HG03469 (cell line): ENCODE measurements around the gene ENOX1.

Experiments used
- ATAC-seq: cut with Tn5 transposase; IDR thresholded peaks from one replicate; pipeline ENCODE4 v1.9.1; 2021; ENCODE audit warnings: mild to moderate bottlenecking, moderate library complexity, moderate number of reproducible peaks; ENCODE audit not compliant: unreplicated experiment

ENOX1 gene

DNA sequence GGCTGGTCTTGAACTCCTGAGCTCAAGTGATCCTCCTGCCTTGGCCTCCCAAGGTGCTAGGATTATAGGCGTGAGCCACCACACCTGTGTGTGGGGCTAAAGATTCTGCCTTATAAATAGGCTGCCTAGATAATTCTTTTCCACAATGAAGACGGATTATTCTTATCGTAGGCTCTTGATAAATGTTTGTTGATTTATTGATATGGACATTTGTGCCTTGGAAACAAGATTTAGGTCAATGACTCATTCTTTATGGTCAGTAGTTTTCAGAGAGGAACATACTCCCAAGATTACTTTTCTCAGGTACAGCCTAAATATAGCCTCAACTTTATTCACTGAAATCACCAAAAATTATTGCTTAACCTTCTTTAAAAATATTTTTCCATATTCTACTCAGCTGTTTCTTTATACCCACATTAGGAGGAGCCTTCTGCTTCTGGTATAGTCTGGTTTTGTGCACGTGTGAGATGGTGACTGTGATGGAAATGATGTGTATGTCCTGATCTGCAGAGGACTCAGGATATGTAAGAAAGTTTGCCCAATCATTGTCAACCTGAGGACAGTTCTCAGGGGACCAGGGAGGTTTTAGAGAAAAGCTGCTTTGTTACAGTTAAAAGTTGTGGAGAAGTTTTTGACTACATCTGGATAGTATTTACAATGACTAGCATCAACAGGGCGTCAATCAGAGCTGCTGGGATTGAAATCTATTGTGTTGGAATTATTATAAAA, 554.5 kb downstream of the ENOX1 start:
- no peak for ATAC-seq

DNA sequence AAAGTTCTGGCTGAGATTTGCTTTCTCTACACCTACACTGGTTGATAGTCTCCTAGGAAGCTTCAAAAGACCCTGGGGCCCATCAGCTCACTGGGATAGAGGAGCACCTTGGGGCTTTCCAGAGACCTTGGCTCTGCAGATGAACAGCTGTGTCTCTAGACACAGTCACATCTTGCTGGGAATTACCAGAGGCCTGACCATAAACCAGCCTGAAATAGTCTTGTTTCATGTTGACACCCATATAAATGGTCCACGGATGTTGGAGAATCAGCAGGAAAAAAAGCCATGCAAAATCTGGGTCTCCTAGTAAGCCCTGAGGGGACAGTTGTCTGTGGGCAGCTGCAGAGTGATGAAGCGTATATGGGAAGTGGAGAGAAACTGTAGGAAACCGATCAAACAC, 555.8 kb downstream of the ENOX1 start:
- ATAC-seq: no peak

- no peak for ATAC-seq
These were observed 557.3 kb downstream of the ENOX1 start for GRCh38 chr13:43229506-43229905.

DNA sequence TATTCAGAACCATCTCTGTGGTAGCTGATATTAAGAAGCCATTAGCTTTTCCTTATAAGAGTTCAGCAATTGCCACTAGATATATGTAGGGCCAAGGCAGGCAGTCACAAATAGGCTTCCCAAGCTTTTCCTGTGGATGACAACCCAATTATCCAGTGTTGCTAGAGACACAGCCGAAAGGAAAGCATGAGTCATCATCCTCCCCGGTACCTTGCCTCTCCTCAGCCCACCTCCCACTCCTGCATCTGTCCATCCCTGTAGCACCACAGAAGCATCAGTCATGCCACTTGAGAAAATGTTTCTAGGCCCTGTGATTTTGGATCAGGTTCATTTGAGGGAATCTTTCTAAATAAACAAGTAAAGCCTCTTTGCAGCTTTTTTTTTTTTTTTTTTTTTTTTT, 559.1 kb downstream of the ENOX1 start:
- no peak for ATAC-seq

GRCh38 chr13:43223216-43223615, 563.6 kb downstream of the ENOX1 start:
- no peak for ATAC-seq

- no peak for ATAC-seq
These were observed 564.7 kb downstream of the ENOX1 start for GRCh38 chr13:43222086-43222485.

DNA sequence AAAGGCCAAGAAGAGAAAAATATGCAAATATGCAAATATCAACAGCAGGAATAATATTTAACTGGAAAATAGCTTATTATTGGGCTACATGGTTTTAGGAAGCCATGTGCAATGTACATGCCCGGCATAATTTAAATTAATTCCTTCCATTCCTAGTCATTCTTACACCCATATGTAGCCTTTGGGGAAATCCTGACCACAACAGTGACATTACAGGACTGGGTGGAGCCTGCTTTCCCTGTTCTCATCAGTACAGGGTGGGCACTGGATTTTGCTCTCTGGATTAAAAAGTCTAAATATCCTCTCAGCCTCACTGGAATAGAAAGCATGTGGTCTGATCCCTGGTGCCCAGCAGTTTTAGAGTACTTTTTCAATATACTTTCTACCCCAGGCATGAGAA, 565.2 kb downstream of the ENOX1 start:
- ATAC-seq: no peak

GRCh38 chr13:43220873-43221595, 565.7 kb downstream of the ENOX1 start:
- no peak for ATAC-seq

DNA sequence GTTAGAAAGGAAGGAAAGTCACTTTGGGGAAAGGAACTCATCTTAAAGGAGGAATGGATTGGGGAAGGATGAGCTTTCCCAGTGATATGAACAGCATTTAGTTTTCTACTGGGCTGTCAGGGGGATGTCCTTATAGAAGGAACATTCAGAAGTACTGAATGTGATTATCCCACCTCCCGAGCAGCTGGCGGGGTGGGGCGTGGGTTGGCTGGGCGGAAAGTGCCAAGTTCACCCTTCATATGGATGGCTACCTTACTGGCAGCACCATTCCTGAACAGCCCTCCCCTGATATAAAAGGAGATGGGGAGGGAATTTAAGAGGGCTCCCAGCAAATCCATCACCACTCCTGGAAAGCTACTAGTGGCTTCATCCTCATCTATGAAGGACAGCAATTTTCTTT, 572.6 kb downstream of the ENOX1 start:
- no peak for ATAC-seq

DNA sequence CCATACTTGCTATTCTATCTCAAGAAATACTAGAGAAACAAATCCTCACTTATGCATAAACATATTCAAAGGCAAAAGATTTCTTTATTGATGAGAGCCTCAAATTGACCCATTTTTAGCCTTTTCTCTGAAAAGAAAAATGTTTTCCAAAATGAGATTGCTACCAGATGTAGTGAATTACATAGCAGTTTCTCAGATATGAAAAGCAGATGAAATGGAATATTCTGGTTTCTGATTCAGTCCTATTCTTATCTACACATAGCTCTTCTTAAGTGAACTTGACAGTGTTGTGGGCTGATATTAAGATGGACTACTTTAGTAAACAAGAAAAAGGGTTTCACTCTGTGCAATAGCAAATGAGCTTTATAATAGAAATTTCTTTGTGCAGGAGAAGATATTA, 579.9 kb downstream of the ENOX1 start:
- no peak for ATAC-seq

DNA sequence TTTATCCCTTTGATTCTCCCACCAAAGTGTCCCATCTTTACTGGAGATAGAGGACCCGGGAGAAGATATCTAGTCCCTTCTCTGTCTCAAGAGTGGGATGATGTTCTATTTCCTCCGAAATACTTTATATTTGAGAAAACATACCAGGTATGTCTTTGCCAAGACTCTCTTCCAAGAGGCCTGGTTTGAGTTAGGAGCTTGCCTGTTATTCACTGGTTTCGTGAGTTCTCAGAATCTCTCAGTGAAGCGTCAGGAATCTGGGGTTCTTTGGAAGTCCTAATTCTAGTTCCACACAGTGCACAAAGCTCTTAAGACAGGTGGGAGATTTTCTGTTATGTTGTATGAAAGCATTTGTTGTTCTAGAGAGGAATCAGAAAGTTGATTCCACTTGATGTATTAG, 581.4 kb downstream of the ENOX1 start:
- ATAC-seq: no peak

- no peak for ATAC-seq
These were observed 582.2 kb downstream of the ENOX1 start for GRCh38 chr13:43204591-43204990.

- ATAC-seq: no peak
These were observed 583.0 kb downstream of the ENOX1 start for GRCh38 chr13:43203781-43204180.

- no peak for ATAC-seq
These were observed 586.0 kb downstream of the ENOX1 start for GRCh38 chr13:43200736-43201135.

DNA sequence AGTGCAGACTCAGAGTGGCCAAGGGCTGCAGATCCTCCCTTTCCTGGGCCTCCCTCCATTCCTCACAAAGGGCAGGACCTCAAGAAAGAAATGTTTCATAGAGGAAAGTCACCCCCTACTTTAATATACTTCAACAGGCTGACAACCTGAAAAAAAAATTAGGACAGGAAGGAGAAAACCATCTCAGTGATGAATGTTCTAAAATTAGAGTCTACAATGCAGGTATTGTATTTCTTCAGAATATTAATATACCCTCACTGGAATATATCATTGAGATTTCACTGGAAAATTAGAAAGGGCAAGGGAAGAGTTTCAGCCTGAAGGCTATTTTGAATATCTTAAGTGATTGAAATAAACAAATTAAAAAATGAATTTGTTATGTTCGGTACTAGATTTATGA, 586.5 kb downstream of the ENOX1 start:
- no peak for ATAC-seq

- ATAC-seq: no peak
These were observed 589.9 kb downstream of the ENOX1 start for GRCh38 chr13:43196750-43197370.

GRCh38 chr13:43196086-43196621, 590.6 kb downstream of the ENOX1 start:
- no peak for ATAC-seq

- no peak for ATAC-seq
These were observed 591.2 kb downstream of the ENOX1 start for GRCh38 chr13:43195551-43195950.

GRCh38 chr13:43195112-43195511, 591.7 kb downstream of the ENOX1 start:
- no peak for ATAC-seq

- no peak for ATAC-seq
These were observed 592.9 kb downstream of the ENOX1 start for GRCh38 chr13:43193789-43194420.

- no peak for ATAC-seq
These were observed 595.2 kb downstream of the ENOX1 start for GRCh38 chr13:43191546-43191945.
